GM19025 (cell line): ENCODE data around the gene RFTN1.

ENCODE experiments used
- ATAC-seq: cut with Tn5 transposase; IDR thresholded peaks from one replicate; pipeline ENCODE4 v1.9.1; 2021; ENCODE audit warnings: mild to moderate bottlenecking, low read depth, moderate library complexity; ENCODE audit not compliant: unreplicated experiment

RFTN1 gene

GRCh38 chr3:16439848-16440708 is 73.4 kb downstream of the RFTN1 start:
- ATAC-seq, result no peak

GRCh38 chr3:16439163-16439847 is 74.2 kb downstream of the RFTN1 start:
- ATAC-seq, result no peak

- ATAC-seq, result no peak
Observed at GRCh38 chr3:16437640-16438039, 75.9 kb downstream of the RFTN1 start.

- ATAC-seq, result peak; percentile 66
Observed at GRCh38 chr3:16433701-16434151, 79.8 kb downstream of the RFTN1 start.

- no peak for ATAC-seq
Observed at GRCh38 chr3:16432714-16433113, 80.8 kb downstream of the RFTN1 start.

- peak; percentile 59 for ATAC-seq
Observed at GRCh38 chr3:16430717-16431630, 82.5 kb downstream of the RFTN1 start.

- ATAC-seq, result no peak
Observed at GRCh38 chr3:16429086-16429485, 84.4 kb downstream of the RFTN1 start.

- ATAC-seq, result no peak
Observed at GRCh38 chr3:16428612-16429011, 84.9 kb downstream of the RFTN1 start.

- ATAC-seq, result no peak
Observed at GRCh38 chr3:16427103-16427965, 86.2 kb downstream of the RFTN1 start.

- ATAC-seq, result no peak
Observed at GRCh38 chr3:16426665-16427064, 86.8 kb downstream of the RFTN1 start.

GRCh38 chr3:16426029-16426400 is 87.5 kb downstream of the RFTN1 start:
- ATAC-seq, result no peak

GRCh38 chr3:16425398-16426028 is 88.0 kb downstream of the RFTN1 start:
- ATAC-seq, result no peak

GRCh38 chr3:16423947-16424673 is 89.4 kb downstream of the RFTN1 start:
- ATAC-seq, result peak; percentile 81

- ATAC-seq, result no peak
Observed at GRCh38 chr3:16423298-16423697, 90.2 kb downstream of the RFTN1 start.

GRCh38 chr3:16419640-16420241 is 93.8 kb downstream of the RFTN1 start:
- ATAC-seq, result no peak

- ATAC-seq, result no peak
Observed at GRCh38 chr3:16417945-16418739, 95.4 kb downstream of the RFTN1 start.

GRCh38 chr3:16415911-16416476 is 97.5 kb downstream of the RFTN1 start:
- no peak for ATAC-seq
